Measurements from ENCODE around the gene MAP2K3. TPM values are rescaled to one million over a fixed set of nuclear protein-coding genes. Genes with fewer than 3 reads are reported as not detected.

The MAP2K3 gene
- polyA plus RNA-seq, 3 donors: 107 to 166 (median 164) TPM

DNA sequence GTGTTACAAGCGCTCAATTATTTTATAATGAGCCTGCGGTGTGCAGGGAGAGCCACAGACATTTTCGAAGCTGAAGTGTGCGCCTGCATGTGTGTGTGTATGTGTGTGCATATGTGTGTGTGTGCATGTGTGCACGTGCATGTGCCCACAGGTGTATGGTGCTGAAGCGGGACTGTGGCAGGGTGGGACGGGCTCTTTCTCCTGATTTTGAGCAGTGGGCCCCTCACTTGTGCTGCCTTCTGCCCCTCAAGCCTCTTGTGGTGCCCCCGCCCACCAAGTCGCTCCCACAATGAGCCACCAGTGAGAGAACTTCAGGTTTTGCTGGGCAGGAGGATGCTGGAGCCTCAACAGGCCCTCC, 75.0 kb downstream of the MAP2K3 start:
- Histone ChIP-seq H3K79me2 (ENCODE audit: insufficient read depth, low read length) (no peaks in the 10 kb centered on the region), H2AFZ (ENCODE audit: insufficient read depth, low read depth, low read length, poor library complexity, severe bottlenecking) (no peak overlapping the region), H3K4me3 (replicated peaks in 1 of 3; ENCODE audit: low read depth in 2 of 3, low read length in 3 of 3) (no peak overlapping the region), H4K20me1 (ENCODE audit: insufficient read depth, low read length) (no peaks in the 10 kb centered on the region), H3K36me3 (replicated peaks in 1 of 2; ENCODE audit: control insufficient read depth in 1 of 2, insufficient read depth in 2 of 2, low read length in 2 of 2) (no peaks in the 10 kb centered on the region), H3K27ac (ENCODE audit: low read depth in 1 of 2, low read length in 2 of 2) (no peak overlapping the region), H3K4me1 (ENCODE audit: control insufficient read depth in 1 of 2, insufficient read depth in 2 of 2, low read length in 2 of 2) (no peaks in the 10 kb centered on the region), H3K4me2 (replicated peaks; ENCODE audit: extremely low read depth, low read length, poor library complexity, severe bottlenecking) (no peak overlapping the region), H3K9ac (ENCODE audit: insufficient read depth, low read length, poor library complexity, severe bottlenecking) (no peak overlapping the region), H3K9me3 (replicated peaks in 1 of 2; ENCODE audit: control insufficient read depth in 1 of 2, insufficient read depth in 1 of 2, low read length in 2 of 2) (no peaks in the 10 kb centered on the region), H3K27me3 (ENCODE audit: control insufficient read depth in 2 of 2, insufficient read depth in 2 of 2, low read length in 2 of 2) (no peaks in the 10 kb centered on the region)
- 93% methylated on average over 9 of the region's 9 CpGs for WGBS (ENCODE audit: insufficient coverage)
- Mint-ChIP-seq H3K9me3 (peaks cover 0 to 2% (median 0%) of the 10 kb centered on the region in 7 donors), H3K4me1 (no peaks in the 10 kb centered on the region), H3K36me3 (no peaks in the 10 kb centered on the region), H3K27me3 (ENCODE audit: low read depth in 3 of 3) (peaks cover 4 to 5% (median 5%) of the 10 kb centered on the region in 3 donors), H3K27ac (no peak overlapping the region), H3K4me3 (no peak overlapping the region)
- DNase-seq: no peak
- TF ChIP-seq, protein P1, sequence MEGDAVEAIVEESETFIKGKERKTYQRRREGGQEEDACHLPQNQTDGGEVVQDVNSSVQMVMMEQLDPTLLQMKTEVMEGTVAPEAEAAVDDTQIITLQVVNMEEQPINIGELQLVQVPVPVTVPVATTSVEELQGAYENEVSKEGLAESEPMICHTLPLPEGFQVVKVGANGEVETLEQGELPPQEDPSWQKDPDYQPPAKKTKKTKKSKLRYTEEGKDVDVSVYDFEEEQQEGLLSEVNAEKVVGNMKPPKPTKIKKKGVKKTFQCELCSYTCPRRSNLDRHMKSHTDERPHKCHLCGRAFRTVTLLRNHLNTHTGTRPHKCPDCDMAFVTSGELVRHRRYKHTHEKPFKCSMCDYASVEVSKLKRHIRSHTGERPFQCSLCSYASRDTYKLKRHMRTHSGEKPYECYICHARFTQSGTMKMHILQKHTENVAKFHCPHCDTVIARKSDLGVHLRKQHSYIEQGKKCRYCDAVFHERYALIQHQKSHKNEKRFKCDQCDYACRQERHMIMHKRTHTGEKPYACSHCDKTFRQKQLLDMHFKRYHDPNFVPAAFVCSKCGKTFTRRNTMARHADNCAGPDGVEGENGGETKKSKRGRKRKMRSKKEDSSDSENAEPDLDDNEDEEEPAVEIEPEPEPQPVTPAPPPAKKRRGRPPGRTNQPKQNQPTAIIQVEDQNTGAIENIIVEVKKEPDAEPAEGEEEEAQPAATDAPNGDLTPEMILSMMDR (IDR thresholded peaks at IDR 0.05): no peak
- intact Hi-C loops (cut with micrococcal nuclease): no loop called here

DNA sequence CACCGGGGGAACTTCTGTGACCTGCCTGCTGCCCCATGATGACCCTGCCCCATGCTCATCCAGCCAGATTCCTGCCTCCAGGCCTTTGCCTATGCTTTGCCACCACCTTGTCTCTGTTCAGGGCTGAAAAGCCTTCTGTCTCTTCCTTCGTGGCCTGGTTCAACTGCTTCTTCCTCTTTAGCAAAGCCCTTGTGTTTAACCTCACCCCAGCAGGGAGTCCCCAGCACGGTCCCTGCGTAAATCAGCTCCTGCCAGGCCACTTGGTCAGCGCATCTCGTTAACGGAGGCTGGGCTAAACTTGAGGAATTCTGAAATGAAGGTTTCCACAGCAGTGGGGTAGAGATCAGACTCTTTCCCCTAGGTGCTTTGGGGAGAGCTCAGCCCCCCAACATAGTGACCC, 75.5 kb downstream of the MAP2K3 start:
- TF ChIP-seq, protein P1 (IDR thresholded peaks at IDR 0.05): no peak
- no peaks in the 10 kb centered on the region for H3K27me3 ChIP-seq (ENCODE audit: control insufficient read depth in 2 of 2, insufficient read depth in 2 of 2, low read length in 2 of 2)

More for the DNA sequence above, 75.5 kb downstream of the MAP2K3 start:
- 26% methylated on average over 7 of the region's 7 CpGs for WGBS (ENCODE audit: insufficient coverage)
- H3K4me2 ChIP-seq (replicated peaks; ENCODE audit: extremely low read depth, low read length, poor library complexity, severe bottlenecking): no peak overlapping the region
- Mint-ChIP-seq H3K4me1 (no peaks in the 10 kb centered on the region), H3K9me3 (peaks cover 0 to 2% (median 0%) of the 10 kb centered on the region in 7 donors), H3K36me3 (no peaks in the 10 kb centered on the region), H3K4me3 (no peak overlapping the region), H3K27ac (no peak overlapping the region), H3K27me3 (ENCODE audit: low read depth in 3 of 3) (peaks cover 3 to 5% (median 4%) of the 10 kb centered on the region in 3 donors)
- no peak overlapping the region for H3K4me3 ChIP-seq (replicated peaks in 1 of 3; ENCODE audit: low read depth in 2 of 3, low read length in 3 of 3)
- H2AFZ ChIP-seq (ENCODE audit: insufficient read depth, low read depth, low read length, poor library complexity, severe bottlenecking): no peak overlapping the region
- no peaks in the 10 kb centered on the region for H3K79me2 ChIP-seq (ENCODE audit: insufficient read depth, low read length)
- no peaks in the 10 kb centered on the region for H3K36me3 ChIP-seq (replicated peaks in 1 of 2; ENCODE audit: control insufficient read depth in 1 of 2, insufficient read depth in 2 of 2, low read length in 2 of 2)
- DNase-seq: no peak
- H4K20me1 ChIP-seq (ENCODE audit: insufficient read depth, low read length): no peaks in the 10 kb centered on the region
- no peaks in the 10 kb centered on the region for H3K4me1 ChIP-seq (ENCODE audit: control insufficient read depth in 1 of 2, insufficient read depth in 2 of 2, low read length in 2 of 2)
- no peak overlapping the region for H3K27ac ChIP-seq (ENCODE audit: low read depth in 1 of 2, low read length in 2 of 2)
- no peaks in the 10 kb centered on the region for H3K9me3 ChIP-seq (replicated peaks in 1 of 2; ENCODE audit: control insufficient read depth in 1 of 2, insufficient read depth in 1 of 2, low read length in 2 of 2)
- intact Hi-C loops (cut with micrococcal nuclease): no loop called here
- H3K9ac ChIP-seq (ENCODE audit: insufficient read depth, low read length, poor library complexity, severe bottlenecking): no peak overlapping the region
